Mammary epithelial cell (primary cell): ENCODE data around the gene IMMP2L.

ENCODE experiments used
- CTCF ChIP-seq, 2 donors: IDR thresholded peaks in 1 of 2; conservative IDR thresholded peaks in 1 of 2; 2 replicates each; pipeline ENCODE4 v1.5.1; 2011 to 2012; ENCODE audit warnings: inconsistent platforms in 2 of 2, low read length in 2 of 2, mild to moderate bottlenecking in 2 of 2, control low read depth in 1 of 2, low read depth in 1 of 2; ENCODE audit not compliant: insufficient read depth in 1 of 2; ENCODE audit errors: extremely low read depth in 1 of 2
- EZH2 ChIP-seq: IDR thresholded peaks from 2 replicates; pipeline ENCODE4 v1.6.1; 2012; ENCODE audit warnings: low read length, inconsistent platforms, borderline replicate concordance

- TF ChIP-seq CTCF (conservative IDR thresholded peaks at IDR 0.05 in 1 of 2, IDR thresholded peaks at IDR 0.05 in 1 of 2; ENCODE audit: extremely low read depth in 1 of 2, insufficient read depth in 1 of 2, low read depth in 1 of 2, low read length in 2 of 2) = no peak
- TF ChIP-seq EZH2 = no peak
These were observed 63.8 kb downstream of the IMMP2L start for GRCh38 chr7:111498391-111499007.
